ENCODE data around the gene TMEM18. TPM values are rescaled to one million over a fixed set of nuclear protein-coding genes. Genes with fewer than 3 reads are reported as not detected.

TMEM18 gene
- total RNA-seq, 2 donors from 2014 or later, result 10.9 to 13.2 TPM

DNA sequence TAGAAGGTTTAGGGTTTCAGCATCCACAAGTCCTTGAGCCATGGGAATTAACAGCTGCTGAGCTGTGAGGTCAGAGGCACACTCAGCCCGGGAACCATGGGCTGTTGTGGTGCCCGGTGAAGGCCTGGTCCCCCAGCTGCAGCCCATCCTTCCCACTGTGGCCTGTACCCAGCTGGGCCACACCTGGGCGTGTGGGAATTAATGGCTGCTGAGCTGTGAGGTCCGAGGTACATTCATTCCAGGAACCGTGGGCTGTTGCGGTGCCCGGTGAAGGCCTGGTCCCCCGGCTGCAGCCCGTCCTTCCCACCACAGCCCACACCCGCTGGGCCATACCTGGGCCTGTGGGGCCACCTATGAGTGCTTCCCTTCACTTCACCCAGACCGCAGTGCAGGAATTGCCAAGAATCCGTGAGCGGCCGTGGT is 25.2 kb downstream of the TMEM18 start:
- Histone ChIP-seq H3K9me3 (no peaks in the 10 kb centered on the region), H3K27ac (no peak overlapping the region), H3K4me3 (no peak overlapping the region), H3K4me1 (peaks cover 14% of the 10 kb centered on the region), H3K36me3 (replicated peaks in 1 of 2; ENCODE audit: insufficient read depth in 1 of 2, low read depth in 2 of 2) (no peaks in the 10 kb centered on the region), H3K27me3 (no peaks in the 10 kb centered on the region)
- 83 to 84% methylated on average over 14 of the region's 14 CpGs for WGBS, 2 donors
- ATAC-seq (no peak), DNase-seq (peak in 3 of 4 donors; percentile 48 to 61 (median 51))
- intact Hi-C loops (cut with DNase I), result no loop called here
- no peak for TF ChIP-seq POLR2A (IDR thresholded peaks at IDR 0.05)
- TF ChIP-seq, protein P1, sequence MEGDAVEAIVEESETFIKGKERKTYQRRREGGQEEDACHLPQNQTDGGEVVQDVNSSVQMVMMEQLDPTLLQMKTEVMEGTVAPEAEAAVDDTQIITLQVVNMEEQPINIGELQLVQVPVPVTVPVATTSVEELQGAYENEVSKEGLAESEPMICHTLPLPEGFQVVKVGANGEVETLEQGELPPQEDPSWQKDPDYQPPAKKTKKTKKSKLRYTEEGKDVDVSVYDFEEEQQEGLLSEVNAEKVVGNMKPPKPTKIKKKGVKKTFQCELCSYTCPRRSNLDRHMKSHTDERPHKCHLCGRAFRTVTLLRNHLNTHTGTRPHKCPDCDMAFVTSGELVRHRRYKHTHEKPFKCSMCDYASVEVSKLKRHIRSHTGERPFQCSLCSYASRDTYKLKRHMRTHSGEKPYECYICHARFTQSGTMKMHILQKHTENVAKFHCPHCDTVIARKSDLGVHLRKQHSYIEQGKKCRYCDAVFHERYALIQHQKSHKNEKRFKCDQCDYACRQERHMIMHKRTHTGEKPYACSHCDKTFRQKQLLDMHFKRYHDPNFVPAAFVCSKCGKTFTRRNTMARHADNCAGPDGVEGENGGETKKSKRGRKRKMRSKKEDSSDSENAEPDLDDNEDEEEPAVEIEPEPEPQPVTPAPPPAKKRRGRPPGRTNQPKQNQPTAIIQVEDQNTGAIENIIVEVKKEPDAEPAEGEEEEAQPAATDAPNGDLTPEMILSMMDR (IDR thresholded peaks at IDR 0.05), result no peak

DNA sequence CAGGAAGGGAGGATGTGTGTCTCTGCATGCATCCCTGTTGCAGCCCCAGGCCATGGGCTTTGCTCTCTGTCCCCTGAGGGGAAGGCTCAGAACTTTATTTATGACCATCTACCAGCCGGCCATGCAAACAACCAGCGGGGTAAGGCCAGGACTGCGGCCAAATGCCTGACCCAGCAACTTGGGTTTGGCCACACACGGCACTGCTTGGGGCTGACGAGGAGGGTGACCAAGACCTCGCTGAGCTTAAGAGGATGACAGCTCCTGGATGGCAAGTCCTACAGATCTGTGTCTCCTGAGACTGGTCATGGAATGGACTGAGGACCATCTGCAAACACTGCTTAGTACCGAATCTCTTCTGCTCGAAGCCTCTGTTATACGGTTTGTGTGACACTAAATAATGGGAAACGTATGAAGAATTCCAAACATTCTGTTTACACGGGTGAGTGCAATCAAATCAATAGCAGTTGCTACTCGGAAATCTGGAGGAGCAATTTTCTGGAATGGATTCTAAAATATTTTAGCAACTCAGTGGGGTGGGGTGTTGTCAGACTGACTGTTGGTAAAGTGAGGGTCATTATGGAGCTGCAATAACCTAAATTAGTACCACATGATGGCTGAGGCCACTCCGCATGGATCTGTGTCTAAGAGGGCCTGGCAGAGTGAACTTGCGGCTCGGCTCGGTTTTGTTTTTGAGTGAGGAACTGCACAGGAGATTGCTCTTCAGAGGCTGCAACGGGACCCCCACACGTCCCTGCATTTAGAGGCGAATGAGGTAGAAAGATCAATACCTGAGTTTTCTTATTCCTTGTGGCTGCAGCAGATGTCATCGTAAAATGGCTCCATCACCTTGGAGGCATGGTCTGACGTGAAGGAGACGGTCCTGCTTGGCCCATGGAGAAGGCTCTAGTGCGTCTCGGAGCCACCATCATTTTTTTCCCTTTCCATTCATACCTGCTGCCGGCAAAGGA is 26.6 kb downstream of the TMEM18 start:
- TF ChIP-seq, protein P1 (IDR thresholded peaks at IDR 0.05), result no peak
- TF ChIP-seq POLR2A (IDR thresholded peaks at IDR 0.05), result no peak
- H3K27ac ChIP-seq, result peak overlapping the region in 1 of 4 donors; percentile 5
- WGBS, 2 donors, result 71 to 74% methylated on average over 19 to 25 of the region's 25 CpGs
- H3K9me3 ChIP-seq, result no peaks in the 10 kb centered on the region
- DNase-seq (no peak), ATAC-seq (peak; percentile 60)
- peaks cover 14% of the 10 kb centered on the region for H3K4me1 ChIP-seq
- H3K4me3 ChIP-seq, result no peak overlapping the region
- intact Hi-C loops (cut with DNase I), result no loop called here
- H3K36me3 ChIP-seq (replicated peaks in 1 of 2; ENCODE audit: insufficient read depth in 1 of 2, low read depth in 2 of 2), result no peaks in the 10 kb centered on the region
- H3K27me3 ChIP-seq, result no peaks in the 10 kb centered on the region

DNA sequence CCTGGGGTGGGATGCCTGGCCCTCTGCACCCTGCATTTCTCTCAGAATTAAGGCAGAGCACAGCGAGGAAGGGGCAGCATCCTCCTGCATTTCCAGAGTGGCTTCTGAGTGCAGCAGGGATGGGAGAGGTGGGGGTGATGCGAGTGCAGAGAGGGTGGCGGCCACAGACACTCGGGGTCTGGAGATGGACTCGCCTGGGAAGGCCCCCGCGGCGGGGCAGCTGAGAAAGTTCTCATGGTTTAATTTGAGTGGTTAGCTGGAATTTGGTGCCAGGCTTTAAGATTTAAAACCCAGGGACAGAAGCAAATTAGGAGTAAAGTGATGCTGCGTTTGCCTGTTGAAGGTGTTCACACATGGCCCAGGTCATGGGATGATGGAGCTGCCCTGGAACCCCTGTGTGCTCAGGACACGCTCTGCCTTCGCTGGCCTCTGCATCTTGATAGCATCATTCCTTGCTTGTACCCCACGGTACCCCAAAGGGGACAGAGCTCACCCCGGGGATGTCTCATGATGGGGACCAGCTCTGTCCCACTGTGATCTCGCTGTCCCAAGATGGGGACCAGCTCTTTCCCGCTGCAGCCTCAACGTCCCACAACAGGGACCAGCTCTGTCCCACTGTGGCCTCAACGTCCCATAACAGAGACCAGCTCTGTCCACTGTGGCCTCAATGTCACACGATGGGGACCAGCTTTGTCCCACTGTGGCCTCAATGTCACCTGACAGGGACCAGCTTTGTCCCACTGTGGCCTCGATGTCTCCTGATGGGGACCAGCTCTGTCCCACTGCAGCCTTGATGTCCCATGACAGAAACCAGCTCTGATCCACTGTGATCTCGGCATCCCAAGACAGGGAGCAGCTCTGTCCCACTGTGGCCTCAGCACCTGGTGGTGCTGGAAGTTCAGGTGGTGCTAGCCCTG is 27.5 kb downstream of the TMEM18 start:
- intact Hi-C loops (cut with DNase I), result no loop called here
- DNase-seq (no peak), ATAC-seq (no peak)
- H3K27ac ChIP-seq, result no peak overlapping the region
- H3K4me1 ChIP-seq, result peaks cover 14% of the 10 kb centered on the region
- no peaks in the 10 kb centered on the region for H3K27me3 ChIP-seq
- H3K9me3 ChIP-seq, result no peaks in the 10 kb centered on the region
- H3K36me3 ChIP-seq (replicated peaks in 1 of 2; ENCODE audit: insufficient read depth in 1 of 2, low read depth in 2 of 2), result no peaks in the 10 kb centered on the region
- WGBS, 2 donors, result 84 to 92% methylated on average over 14 to 20 of the region's 20 CpGs
- H3K4me3 ChIP-seq, result no peak overlapping the region
- no peak for TF ChIP-seq POLR2A (IDR thresholded peaks at IDR 0.05)
- TF ChIP-seq, protein P1 (IDR thresholded peaks at IDR 0.05), result no peak

DNA sequence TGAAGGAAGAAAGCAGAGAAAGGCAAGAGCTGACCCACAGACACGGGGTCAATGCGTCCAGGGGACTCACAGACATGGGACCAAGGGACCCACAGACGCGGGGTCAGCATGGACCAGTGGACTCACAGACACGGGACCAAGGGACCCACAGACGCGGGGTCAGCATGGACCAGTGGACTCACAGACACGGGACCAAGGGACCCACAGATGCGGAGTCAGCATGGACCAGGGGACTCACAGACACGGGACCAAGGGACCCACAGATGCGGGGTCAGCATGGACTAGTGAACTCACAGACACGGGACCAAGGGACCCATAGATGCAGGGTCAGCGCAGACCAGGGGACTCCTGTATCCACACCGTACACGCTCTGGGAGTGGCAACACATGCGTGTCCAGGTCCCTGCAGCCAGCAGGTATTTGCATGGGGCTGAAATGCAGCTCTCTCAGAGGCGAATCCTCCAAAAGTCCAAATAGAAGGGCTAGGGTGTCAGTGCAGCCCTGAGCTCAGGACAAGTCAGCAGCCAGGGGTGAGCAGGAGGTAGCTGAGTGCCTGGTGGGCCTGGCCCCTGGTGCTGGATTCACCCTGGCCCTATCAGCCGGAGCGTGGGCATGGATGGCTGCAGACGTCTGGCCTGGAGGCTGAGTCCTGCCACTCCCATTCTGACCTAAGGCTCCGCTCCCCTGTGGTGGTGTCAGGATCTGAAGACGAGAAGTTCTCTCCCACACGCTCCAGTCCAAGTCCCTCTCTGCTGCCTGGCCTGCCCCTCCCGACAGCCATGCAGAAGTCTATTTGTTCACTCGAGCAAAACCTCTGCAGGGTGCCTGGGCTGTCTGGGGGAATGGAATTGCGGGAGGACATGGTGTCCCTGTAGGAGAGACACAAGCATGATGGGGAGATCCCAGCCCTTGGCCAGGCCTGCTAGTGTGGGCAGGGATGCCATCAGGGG is 28.5 kb downstream of the TMEM18 start:
- Histone ChIP-seq H3K36me3 (replicated peaks in 1 of 2; ENCODE audit: insufficient read depth in 1 of 2, low read depth in 2 of 2) (no peaks in the 10 kb centered on the region), H3K27ac (no peak overlapping the region), H3K4me3 (no peak overlapping the region), H3K4me1 (peaks cover 14% of the 10 kb centered on the region), H3K9me3 (no peaks in the 10 kb centered on the region), H3K27me3 (no peaks in the 10 kb centered on the region)
- no peak for TF ChIP-seq POLR2A (IDR thresholded peaks at IDR 0.05)
- TF ChIP-seq, protein P1 (IDR thresholded peaks at IDR 0.05), result no peak
- WGBS, 2 donors, result 84 to 87% methylated on average over 23 to 26 of the region's 26 CpGs
- ATAC-seq, result no peak
- intact Hi-C loops (cut with DNase I), result no loop called here
- DNase-seq, result no peak
